HL-60 (cell line): ENCODE data around the gene ZFYVE28.

ENCODE experiments used
- DNase-seq, 2 experiments: peaks; one replicate each; pipeline ENCODE4 v3.0.0-alpha.2; 2010 to 2020; ENCODE audit warnings: low read depth in 1 of 2, low spot score in 1 of 2
- H3K27ac ChIP-seq: fragments of 250-450 bp; sonication (Bioruptor Pico); replicated peaks from 2 replicates; pipeline ENCODE4 v1.5.1; 2020; ENCODE audit warnings: mild to moderate bottlenecking, moderate library complexity
- H3K27me3 ChIP-seq: fragments of 250-450 bp; sonication (Bioruptor Pico); 2 replicates; pipeline ENCODE4 v1.5.1; 2021; ENCODE audit warnings: mild to moderate bottlenecking, moderate library complexity; ENCODE audit not compliant: insufficient read depth, poor library complexity, severe bottlenecking
- H3K4me3 ChIP-seq: replicated peaks from 2 replicates; pipeline ENCODE4 v1.5.1; 2011; ENCODE audit warnings: mild to moderate bottlenecking, control low read depth, low read length; ENCODE audit not compliant: insufficient read depth
- GABPA ChIP-seq: IDR thresholded peaks from 2 replicates; pipeline ENCODE4 v1.6.1; 2012; ENCODE audit warnings: low read depth
- POLR2AphosphoS5 ChIP-seq: IDR thresholded peaks from 2 replicates; pipeline ENCODE4 v1.6.1; 2012; ENCODE audit warnings: low read depth
- SPI1 ChIP-seq: IDR thresholded peaks from 2 replicates; pipeline ENCODE4 v1.6.1; 2012; ENCODE audit warnings: low read depth, mild to moderate bottlenecking, borderline replicate concordance
- TF ChIP-seq, protein P1 (sequence below): IDR thresholded peaks from one replicate; pipeline ENCODE4 v1.5.1; 2011; ENCODE audit warnings: low read length, control low read depth, inconsistent platforms; ENCODE audit not compliant: insufficient read depth
- TF ChIP-seq, protein P2 (sequence below): IDR thresholded peaks from 2 replicates; pipeline ENCODE4 v1.6.1; 2012; ENCODE audit warnings: low read depth; ENCODE audit not compliant: insufficient replicate concordance

The ZFYVE28 gene

DNA sequence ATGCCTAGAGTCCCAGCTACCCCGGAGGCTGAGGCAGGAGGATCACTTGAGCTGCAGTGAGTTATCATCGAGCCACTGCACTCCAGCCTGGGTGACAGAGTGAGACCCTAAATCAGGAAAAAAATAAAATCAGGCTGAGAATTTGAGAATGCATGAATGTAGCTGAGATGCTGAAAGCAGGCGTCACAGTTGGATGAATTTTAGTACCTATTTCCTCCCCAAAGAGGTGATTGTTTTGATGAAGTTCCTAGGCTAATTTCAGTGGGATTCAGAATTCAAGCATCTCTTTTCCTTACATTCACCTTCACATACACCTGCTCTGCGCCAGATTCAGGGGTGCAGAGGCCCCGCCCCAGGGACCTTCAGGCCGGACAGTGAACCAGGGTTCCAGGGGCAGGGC is 3.5 kb upstream of the ZFYVE28 start:
- no peak for DNase-seq
- H3K4me3 ChIP-seq, result no peak overlapping the region
- TF ChIP-seq GABPA (no peak), SPI1 (no peak), POLR2AphosphoS5 (no peak)
- TF ChIP-seq, protein P1, sequence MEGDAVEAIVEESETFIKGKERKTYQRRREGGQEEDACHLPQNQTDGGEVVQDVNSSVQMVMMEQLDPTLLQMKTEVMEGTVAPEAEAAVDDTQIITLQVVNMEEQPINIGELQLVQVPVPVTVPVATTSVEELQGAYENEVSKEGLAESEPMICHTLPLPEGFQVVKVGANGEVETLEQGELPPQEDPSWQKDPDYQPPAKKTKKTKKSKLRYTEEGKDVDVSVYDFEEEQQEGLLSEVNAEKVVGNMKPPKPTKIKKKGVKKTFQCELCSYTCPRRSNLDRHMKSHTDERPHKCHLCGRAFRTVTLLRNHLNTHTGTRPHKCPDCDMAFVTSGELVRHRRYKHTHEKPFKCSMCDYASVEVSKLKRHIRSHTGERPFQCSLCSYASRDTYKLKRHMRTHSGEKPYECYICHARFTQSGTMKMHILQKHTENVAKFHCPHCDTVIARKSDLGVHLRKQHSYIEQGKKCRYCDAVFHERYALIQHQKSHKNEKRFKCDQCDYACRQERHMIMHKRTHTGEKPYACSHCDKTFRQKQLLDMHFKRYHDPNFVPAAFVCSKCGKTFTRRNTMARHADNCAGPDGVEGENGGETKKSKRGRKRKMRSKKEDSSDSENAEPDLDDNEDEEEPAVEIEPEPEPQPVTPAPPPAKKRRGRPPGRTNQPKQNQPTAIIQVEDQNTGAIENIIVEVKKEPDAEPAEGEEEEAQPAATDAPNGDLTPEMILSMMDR, result no peak
- TF ChIP-seq, protein P2, sequence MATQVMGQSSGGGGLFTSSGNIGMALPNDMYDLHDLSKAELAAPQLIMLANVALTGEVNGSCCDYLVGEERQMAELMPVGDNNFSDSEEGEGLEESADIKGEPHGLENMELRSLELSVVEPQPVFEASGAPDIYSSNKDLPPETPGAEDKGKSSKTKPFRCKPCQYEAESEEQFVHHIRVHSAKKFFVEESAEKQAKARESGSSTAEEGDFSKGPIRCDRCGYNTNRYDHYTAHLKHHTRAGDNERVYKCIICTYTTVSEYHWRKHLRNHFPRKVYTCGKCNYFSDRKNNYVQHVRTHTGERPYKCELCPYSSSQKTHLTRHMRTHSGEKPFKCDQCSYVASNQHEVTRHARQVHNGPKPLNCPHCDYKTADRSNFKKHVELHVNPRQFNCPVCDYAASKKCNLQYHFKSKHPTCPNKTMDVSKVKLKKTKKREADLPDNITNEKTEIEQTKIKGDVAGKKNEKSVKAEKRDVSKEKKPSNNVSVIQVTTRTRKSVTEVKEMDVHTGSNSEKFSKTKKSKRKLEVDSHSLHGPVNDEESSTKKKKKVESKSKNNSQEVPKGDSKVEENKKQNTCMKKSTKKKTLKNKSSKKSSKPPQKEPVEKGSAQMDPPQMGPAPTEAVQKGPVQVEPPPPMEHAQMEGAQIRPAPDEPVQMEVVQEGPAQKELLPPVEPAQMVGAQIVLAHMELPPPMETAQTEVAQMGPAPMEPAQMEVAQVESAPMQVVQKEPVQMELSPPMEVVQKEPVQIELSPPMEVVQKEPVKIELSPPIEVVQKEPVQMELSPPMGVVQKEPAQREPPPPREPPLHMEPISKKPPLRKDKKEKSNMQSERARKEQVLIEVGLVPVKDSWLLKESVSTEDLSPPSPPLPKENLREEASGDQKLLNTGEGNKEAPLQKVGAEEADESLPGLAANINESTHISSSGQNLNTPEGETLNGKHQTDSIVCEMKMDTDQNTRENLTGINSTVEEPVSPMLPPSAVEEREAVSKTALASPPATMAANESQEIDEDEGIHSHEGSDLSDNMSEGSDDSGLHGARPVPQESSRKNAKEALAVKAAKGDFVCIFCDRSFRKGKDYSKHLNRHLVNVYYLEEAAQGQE, result no peak
- no peak overlapping the region for H3K27ac ChIP-seq
- H3K27me3 ChIP-seq, result peaks cover 24% of the 10 kb centered on the region

DNA sequence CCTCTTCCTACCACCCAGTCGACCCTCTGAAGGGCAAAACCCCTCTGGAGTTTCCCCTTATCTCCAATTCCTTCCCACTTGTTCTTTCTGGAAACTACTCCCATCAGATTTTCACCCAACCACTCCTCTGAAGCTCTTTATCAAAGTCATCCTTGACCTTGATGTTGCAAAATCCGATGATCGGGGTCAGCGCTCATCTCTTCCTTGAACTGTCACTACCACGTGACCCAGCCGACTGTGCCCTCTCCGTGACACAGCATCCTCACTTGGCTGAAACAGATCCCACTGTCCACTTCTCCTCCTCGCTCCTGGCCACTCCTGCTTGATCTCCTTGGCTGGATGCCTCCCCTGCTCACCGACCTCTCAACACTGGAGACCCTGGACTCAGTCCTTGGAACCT is 1.4 kb upstream of the ZFYVE28 start:
- peaks cover 29% of the 10 kb centered on the region for H3K27me3 ChIP-seq
- peak in 1 of 2 experiments; percentile 18 for DNase-seq
- TF ChIP-seq GABPA, result no peak
- TF ChIP-seq POLR2AphosphoS5, result no peak
- no peak for TF ChIP-seq SPI1
- TF ChIP-seq, protein P2, result no peak
- TF ChIP-seq, protein P1, result no peak
- no peak overlapping the region for H3K27ac ChIP-seq
- no peak overlapping the region for H3K4me3 ChIP-seq

DNA sequence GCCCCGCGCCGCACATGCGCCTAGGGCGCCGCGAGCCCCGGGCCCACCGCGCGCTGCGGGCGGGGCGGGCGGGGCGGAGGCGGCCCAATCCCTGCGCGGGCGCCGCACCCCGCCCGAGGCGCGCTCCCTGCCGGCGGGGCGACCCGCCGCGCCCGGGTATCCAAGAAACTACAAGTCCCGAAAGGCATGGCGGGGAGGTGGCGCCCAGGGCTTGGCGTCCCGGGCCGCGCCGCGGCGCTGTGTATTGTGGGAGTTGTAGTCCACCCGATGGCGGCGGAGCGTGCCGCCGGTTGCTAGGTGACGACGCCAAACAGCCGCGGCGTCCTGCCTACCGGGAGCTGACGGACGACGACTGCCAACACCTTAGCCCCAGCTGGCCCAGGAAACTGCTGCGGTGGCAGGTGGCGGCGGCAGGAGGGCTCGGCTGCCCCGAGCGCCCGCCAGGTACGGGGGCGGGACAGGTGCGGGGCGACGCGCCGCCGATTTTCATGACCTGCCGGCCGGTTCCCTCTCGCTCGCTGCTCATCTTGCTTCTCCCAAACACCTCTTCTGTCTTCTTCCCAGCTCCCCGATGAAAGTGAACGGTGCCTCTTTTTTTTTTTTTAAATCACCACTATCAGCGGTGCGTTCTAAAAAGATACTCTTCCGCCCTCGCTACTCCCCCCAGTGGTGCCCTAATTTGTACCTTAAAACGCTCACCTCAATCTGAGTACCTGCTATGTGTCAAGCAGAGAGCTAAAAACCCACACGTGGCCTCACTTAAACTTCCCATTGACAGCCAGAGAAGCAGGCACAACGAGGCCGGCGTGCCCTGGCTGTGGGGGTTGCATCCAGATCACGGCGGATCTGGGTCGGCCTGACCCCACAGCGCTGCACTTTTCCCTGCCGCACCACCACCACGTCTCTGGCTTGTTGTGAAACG is 466 bp upstream of the ZFYVE28 start, which contains the start of gene CFAP99:
CFAP99 (plus strand) TSS at position 306 of the 922 bp plus-strand sequence.
- TF ChIP-seq SPI1, result no peak
- no peak for TF ChIP-seq GABPA
- TF ChIP-seq, protein P1, result no peak
- TF ChIP-seq, protein P2, result no peak
- no peak for TF ChIP-seq POLR2AphosphoS5
- peaks cover 29% of the 10 kb centered on the region for H3K27me3 ChIP-seq
- DNase-seq, result peak; percentile 88 to 97
- peak within 1 kb of the TSS; percentile 52 for H3K4me3 ChIP-seq
- no peak within 1 kb of the TSS for H3K27ac ChIP-seq
